ENCODE results near the gene CLEC9A.

GRCh38 chr12:10025236-10025635 lies 5.2 kb upstream of the CLEC9A start:
- no peak for TF ChIP-seq POLR2A (IDR thresholded peaks at IDR 0.05)
- TF ChIP-seq, protein P1, sequence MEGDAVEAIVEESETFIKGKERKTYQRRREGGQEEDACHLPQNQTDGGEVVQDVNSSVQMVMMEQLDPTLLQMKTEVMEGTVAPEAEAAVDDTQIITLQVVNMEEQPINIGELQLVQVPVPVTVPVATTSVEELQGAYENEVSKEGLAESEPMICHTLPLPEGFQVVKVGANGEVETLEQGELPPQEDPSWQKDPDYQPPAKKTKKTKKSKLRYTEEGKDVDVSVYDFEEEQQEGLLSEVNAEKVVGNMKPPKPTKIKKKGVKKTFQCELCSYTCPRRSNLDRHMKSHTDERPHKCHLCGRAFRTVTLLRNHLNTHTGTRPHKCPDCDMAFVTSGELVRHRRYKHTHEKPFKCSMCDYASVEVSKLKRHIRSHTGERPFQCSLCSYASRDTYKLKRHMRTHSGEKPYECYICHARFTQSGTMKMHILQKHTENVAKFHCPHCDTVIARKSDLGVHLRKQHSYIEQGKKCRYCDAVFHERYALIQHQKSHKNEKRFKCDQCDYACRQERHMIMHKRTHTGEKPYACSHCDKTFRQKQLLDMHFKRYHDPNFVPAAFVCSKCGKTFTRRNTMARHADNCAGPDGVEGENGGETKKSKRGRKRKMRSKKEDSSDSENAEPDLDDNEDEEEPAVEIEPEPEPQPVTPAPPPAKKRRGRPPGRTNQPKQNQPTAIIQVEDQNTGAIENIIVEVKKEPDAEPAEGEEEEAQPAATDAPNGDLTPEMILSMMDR (IDR thresholded peaks at IDR 0.05): no peak
